Activated T-cell treated with anti-CD3 and anti-CD28 coated beads, Interleukin-2, amount 50 U/mL, for 72 hours (primary cell): Measurements from ENCODE around the gene ERO1B. TPM values are rescaled to one million over a fixed set of nuclear protein-coding genes. Genes with fewer than 3 reads are reported as not detected.

Experiments used
- ATAC-seq, 2 donors: fragments of 150-1000 bp; cut with Tn5 transposase; replicated peaks in 1 of 2; 2 replicates each; pipeline ENCODE4 v1.10.0; 2021; ENCODE audit warnings: moderate library complexity in 2 of 2, mild to moderate bottlenecking in 1 of 2
- DNase-seq, 2 donors: peaks; one replicate each; pipeline ENCODE4 v3.0.0; 2021 to 2022; ENCODE audit warnings: mixed read lengths in 1 of 2
- H3K27ac Mint-ChIP-seq: one replicate; pipeline ENCODE4 v1.8.0; 2022; ENCODE audit warnings: mild to moderate bottlenecking, moderate library complexity, mixed read lengths
- H3K27me3 Mint-ChIP-seq: one replicate; pipeline ENCODE4 v1.8.0; 2022; ENCODE audit warnings: low read depth, mixed read lengths
- H3K36me3 Mint-ChIP-seq, 2 donors: one replicate each; pipeline ENCODE4 v1.8.0; 2022; ENCODE audit warnings: mixed read lengths in 2 of 2, mild to moderate bottlenecking in 1 of 2; ENCODE audit not compliant: insufficient read depth in 2 of 2
- H3K4me1 Mint-ChIP-seq: one replicate; pipeline ENCODE4 v1.8.0; 2022; ENCODE audit warnings: low read depth, mixed read lengths
- H3K4me3 Mint-ChIP-seq, 2 donors: one replicate each; pipeline ENCODE4 v1.8.0; 2022; ENCODE audit warnings: mild to moderate bottlenecking in 2 of 2, mixed read lengths in 2 of 2, moderate library complexity in 2 of 2
- H3K9me3 Mint-ChIP-seq, 2 donors: one replicate each; pipeline ENCODE4 v1.8.0; 2022; ENCODE audit warnings: mixed read lengths in 2 of 2
- total RNA-seq, 2 donors: library from RNA; stranded (reverse); gene quantifications; one replicate each; pipeline ENCODE4 v1.2.3, GENCODE V29; 2022

The ERO1B gene
- total RNA-seq, 2 donors from 2014 or later: 2.2 to 5.9 TPM

DNA sequence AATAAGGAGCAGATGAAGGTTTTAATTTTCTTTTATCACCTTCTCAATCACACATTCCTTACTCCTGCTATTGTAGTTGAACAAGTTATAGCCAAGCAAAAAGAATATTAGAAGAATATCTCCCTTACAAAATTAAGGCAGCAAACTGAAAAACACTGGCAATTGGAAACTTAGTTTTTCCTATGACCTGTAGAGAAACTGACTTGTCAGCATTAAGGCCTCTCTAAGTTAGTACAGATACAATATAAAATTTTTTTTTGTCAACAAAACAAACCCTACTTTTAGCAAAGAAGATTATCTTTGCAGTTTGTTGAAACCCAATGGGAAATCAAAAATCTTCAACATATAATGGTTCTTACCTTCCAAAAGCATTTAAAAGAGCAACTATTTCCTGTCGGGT lies 61.3 kb downstream of the ERO1B start:
- H3K4me3 Mint-ChIP-seq: no peak overlapping the region
- DNase-seq (no peak), ATAC-seq (no peak)
- no peaks in the 10 kb centered on the region for H3K4me1 Mint-ChIP-seq
- H3K27me3 Mint-ChIP-seq: no peaks in the 10 kb centered on the region
- H3K27ac Mint-ChIP-seq: no peak overlapping the region
- no peaks in the 10 kb centered on the region for H3K36me3 Mint-ChIP-seq
- no peaks in the 10 kb centered on the region for H3K9me3 Mint-ChIP-seq

DNA sequence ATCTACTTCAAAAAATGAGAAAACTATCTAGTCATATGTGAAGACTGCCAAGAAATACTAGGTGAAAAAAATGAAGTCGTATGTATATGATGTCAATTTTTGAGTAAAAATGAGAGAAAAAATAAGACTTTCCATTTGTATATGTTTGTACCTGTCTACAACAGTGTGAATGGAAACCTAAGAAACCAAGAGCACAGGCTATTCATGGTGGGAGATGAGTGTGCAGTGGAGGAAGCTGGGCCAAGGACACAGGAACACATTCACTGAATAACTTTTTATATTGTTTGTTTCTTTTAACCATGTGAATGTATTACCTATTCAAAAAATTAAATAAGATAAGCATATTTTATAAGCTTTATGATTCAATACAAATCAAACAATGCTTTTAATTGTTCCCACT lies 67.0 kb downstream of the ERO1B start:
- peaks cover 11% of the 10 kb centered on the region for H3K4me1 Mint-ChIP-seq
- H3K27ac Mint-ChIP-seq: no peak overlapping the region
- H3K4me3 Mint-ChIP-seq: no peak overlapping the region
- H3K9me3 Mint-ChIP-seq: no peaks in the 10 kb centered on the region
- DNase-seq (peak in 1 of 2 donors; percentile 7), ATAC-seq (peak; percentile 94 to 98)
- no peaks in the 10 kb centered on the region for H3K36me3 Mint-ChIP-seq
- H3K27me3 Mint-ChIP-seq: no peaks in the 10 kb centered on the region

DNA sequence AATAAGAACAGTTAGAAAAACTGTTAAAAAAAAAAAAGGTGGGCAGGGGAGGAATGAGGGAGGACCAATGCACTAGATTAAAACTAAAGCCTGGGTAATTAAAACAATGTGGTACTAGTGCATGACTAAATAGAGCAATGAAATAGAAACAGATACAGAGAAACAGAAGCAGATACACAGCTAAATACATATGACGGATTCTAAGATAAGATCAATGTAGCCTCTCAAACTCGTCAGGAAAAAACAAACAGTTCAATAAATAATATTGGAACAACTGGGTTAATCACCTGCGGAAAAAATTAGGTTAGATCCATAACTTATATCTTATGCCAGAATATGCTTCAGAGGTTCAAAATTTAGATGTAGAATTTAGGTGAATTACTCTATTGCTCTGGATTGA lies 68.2 kb downstream of the ERO1B start:
- H3K27ac Mint-ChIP-seq: no peak overlapping the region
- DNase-seq: no peak
- ATAC-seq: no peak
- no peak overlapping the region for H3K4me3 Mint-ChIP-seq
- H3K27me3 Mint-ChIP-seq: no peaks in the 10 kb centered on the region
- H3K36me3 Mint-ChIP-seq: no peaks in the 10 kb centered on the region
- H3K9me3 Mint-ChIP-seq: no peaks in the 10 kb centered on the region
- H3K4me1 Mint-ChIP-seq: peaks cover 11% of the 10 kb centered on the region

DNA sequence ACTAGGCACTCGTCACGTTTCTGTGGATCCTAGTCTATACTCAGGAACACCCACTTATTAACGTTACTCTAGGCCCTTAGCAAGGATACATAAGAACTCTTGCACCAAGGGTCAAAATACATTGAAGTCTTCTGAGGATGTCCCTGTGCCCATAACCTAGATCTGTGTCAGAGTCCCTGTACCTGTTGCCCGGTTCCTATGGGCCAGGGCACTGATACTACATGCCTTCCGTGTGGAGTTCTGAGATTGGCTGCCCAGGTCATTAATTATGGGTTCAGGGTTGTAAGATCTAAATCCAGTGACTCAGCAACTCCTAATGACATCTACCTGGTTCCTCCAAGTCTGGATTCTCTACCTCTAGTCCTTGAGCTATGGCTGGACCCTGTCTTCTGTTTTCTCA lies 69.9 kb downstream of the ERO1B start:
- Mint-ChIP-seq H3K36me3 (no peaks in the 10 kb centered on the region), H3K27me3 (no peaks in the 10 kb centered on the region), H3K27ac (no peak overlapping the region), H3K4me1 (peaks cover 11% of the 10 kb centered on the region), H3K9me3 (no peaks in the 10 kb centered on the region), H3K4me3 (no peak overlapping the region)
- ATAC-seq: no peak
- DNase-seq: no peak

DNA sequence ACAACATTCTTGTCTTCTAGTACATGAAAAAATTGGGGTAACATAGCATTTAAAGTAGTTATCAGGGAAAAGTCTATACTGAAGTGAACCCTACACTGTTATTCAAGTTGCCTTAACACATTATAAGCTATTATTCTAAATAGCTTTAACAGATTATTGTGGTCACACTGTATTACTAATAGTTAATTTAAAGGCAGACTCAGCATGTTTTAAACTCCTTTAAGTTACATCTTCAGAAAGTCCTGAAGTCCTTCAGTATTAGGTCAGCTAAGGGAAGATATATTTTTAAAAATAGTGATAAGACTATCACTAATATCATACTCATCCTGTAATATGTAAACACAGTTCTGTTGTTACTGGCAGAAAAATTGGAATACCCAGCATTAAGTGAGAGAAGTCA lies 72.0 kb downstream of the ERO1B start:
- peaks cover 0 to under 1% of the 10 kb centered on the region in 2 donors for H3K9me3 Mint-ChIP-seq
- peaks cover 8% of the 10 kb centered on the region for H3K4me1 Mint-ChIP-seq
- H3K27ac Mint-ChIP-seq: no peak overlapping the region
- ATAC-seq (no peak), DNase-seq (no peak)
- no peaks in the 10 kb centered on the region for H3K27me3 Mint-ChIP-seq
- no peak overlapping the region for H3K4me3 Mint-ChIP-seq
- peaks cover 0 to under 1% of the 10 kb centered on the region in 2 donors for H3K36me3 Mint-ChIP-seq

DNA sequence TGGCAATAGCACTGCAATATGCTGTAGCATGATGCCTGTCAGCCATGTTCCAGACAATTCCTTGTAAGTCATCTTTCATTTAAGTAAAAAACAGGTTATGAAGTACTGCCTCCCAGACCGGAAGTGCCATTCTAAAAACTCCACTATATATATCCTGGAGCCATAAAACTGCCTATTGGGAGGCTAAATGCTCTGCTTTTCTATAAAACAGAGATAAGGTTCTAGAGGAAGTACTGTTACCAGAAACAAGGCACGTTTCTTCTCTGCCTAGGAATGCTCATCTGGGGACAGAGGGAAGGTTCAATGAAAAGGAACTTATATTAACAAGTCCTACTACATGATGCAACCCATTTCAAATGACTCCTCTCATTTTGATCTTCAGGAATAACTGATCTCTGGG lies 72.6 kb downstream of the ERO1B start:
- no peak overlapping the region for H3K27ac Mint-ChIP-seq
- no peak for ATAC-seq

DNA sequence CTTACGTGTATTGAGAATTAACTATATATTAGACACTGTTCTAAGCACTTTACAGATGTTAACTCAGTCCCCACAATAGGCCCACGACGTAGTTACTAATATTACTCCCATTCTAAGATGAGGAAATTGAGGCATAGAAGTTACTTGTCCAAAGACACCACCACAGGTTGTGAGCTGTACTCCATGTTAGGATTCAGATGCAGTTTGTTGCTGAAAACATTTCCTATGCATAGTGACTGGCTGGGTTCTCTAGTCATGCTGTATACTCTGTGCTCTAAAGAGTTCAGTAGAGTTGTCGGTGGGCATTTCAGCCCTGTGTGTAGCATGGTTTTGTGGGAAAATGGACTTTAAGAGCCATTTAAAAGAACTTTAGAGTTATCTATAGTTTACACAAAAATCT lies 74.2 kb downstream of the ERO1B start:
- Mint-ChIP-seq H3K27me3 (no peaks in the 10 kb centered on the region), H3K4me1 (no peaks in the 10 kb centered on the region)
- ATAC-seq: no peak

More for the DNA sequence above, 72.6 kb downstream of the ERO1B start:
- peaks cover 0 to 2% of the 10 kb centered on the region in 2 donors for H3K9me3 Mint-ChIP-seq
- no peak overlapping the region for H3K4me3 Mint-ChIP-seq
- no peak for DNase-seq
- peaks cover 0 to 5% of the 10 kb centered on the region in 2 donors for H3K36me3 Mint-ChIP-seq
- H3K27me3 Mint-ChIP-seq: no peaks in the 10 kb centered on the region
- H3K4me1 Mint-ChIP-seq: peaks cover 3% of the 10 kb centered on the region

DNA sequence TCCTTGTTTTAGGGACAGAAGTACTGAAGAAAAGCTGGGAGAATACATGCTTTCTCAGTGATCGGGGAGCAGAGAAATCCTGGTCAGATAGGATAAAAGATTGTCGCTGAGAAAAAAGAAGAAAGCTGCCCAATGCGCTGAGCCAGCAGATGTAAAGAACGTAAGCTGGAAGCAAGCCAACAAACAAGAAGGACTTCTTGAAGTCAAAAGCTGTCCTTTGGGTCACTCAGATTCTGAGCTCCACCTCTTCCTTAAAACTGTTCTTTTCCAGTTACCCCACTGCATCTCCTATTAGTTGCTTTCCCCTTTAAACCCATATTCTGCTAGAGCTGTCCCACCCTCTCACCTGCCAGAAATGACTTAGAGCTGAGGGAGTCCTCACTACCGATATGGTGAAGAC lies 74.6 kb downstream of the ERO1B start:
- no peak overlapping the region for H3K27ac Mint-ChIP-seq
- no peaks in the 10 kb centered on the region for H3K4me1 Mint-ChIP-seq
- no peak overlapping the region for H3K4me3 Mint-ChIP-seq
- ATAC-seq (no peak), DNase-seq (no peak)
- peaks cover 17% of the 10 kb centered on the region in 2 donors for H3K36me3 Mint-ChIP-seq
- H3K27me3 Mint-ChIP-seq: no peaks in the 10 kb centered on the region
- peaks cover 7 to 11% of the 10 kb centered on the region in 2 donors for H3K9me3 Mint-ChIP-seq

More for the DNA sequence above, 74.2 kb downstream of the ERO1B start:
- no peak for DNase-seq
- Mint-ChIP-seq H3K27ac (no peak overlapping the region), H3K9me3 (peaks cover 7 to 11% of the 10 kb centered on the region in 2 donors), H3K36me3 (peaks cover 14 to 17% of the 10 kb centered on the region in 2 donors), H3K4me3 (no peak overlapping the region)

DNA sequence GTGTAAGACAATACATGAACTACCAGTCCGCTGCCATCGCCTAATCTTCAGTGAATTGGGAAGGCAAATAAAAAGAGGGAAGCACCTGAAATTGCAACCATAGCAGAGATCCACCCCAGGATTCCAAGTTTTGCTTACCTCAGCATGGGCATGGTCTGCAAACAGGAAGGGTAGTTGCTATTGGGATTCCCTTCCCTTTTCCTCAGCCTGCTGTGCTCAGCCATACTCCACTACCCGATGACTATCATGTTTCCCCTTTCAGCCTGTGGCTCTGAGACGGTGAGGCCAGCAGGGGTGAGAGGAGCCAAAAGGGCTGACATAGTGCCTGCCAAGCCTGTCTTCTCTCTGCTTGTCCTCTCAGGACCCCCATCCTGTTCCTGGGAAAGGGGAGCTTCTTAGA lies 75.2 kb downstream of the ERO1B start:
- DNase-seq (no peak), ATAC-seq (no peak)
- H3K36me3 Mint-ChIP-seq: peaks cover 21 to 23% of the 10 kb centered on the region in 2 donors
- H3K27ac Mint-ChIP-seq: no peak overlapping the region
- H3K27me3 Mint-ChIP-seq: no peaks in the 10 kb centered on the region
- H3K9me3 Mint-ChIP-seq: peaks cover 9 to 11% of the 10 kb centered on the region in 2 donors
- H3K4me1 Mint-ChIP-seq: no peaks in the 10 kb centered on the region
- no peak overlapping the region for H3K4me3 Mint-ChIP-seq

DNA sequence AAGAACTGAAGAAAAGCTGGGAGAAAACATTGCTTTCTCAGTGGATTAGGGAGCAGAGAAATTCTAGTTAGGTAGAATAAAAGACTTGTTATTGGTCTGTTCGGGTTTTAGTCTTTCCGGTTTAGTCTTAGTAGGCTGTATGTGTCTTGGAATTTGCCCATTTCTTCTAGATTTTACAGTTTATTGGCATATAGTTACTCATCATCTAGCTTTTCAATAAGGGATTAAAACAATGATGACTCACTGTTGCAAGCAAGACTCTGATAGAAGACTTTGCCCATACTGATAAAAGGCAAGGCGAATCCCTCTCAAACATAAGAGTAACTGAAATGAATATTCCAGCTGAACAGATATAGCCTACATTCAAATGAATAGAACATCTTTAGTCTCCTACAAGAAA lies 77.1 kb downstream of the ERO1B start:
- H3K9me3 Mint-ChIP-seq: peaks cover 14 to 18% of the 10 kb centered on the region in 2 donors

DNA sequence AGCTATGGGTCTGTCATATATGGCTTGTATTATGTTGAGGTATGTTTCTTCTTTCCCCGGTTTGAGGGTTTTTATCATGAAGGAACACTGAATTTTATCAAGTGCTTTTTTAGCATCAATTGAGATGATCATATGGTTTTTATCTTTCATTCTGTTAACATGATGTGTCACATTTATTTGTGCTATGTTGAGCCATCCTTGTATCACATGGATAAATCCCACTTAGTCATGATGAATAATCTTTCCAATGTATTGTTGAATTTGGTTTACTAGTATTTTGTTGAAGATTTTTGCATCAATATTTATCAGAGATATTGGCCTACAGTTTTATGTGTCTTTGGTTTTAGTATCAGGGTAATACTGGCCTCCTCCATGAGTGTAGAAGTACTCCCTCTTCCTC lies 77.7 kb downstream of the ERO1B start:
- no peaks in the 10 kb centered on the region for H3K27me3 Mint-ChIP-seq
- no peaks in the 10 kb centered on the region for H3K4me1 Mint-ChIP-seq
- no peak overlapping the region for H3K4me3 Mint-ChIP-seq
- ATAC-seq: no peak
- peak overlapping the region; percentile 19 for H3K27ac Mint-ChIP-seq
- peaks cover 36 to 42% of the 10 kb centered on the region in 2 donors for H3K36me3 Mint-ChIP-seq
- peaks cover 20 to 21% of the 10 kb centered on the region in 2 donors for H3K9me3 Mint-ChIP-seq
- DNase-seq: no peak

More for the DNA sequence above, 77.1 kb downstream of the ERO1B start:
- ATAC-seq (no peak), DNase-seq (no peak)
- Mint-ChIP-seq H3K36me3 (peaks cover 33 to 38% of the 10 kb centered on the region in 2 donors), H3K4me1 (no peaks in the 10 kb centered on the region), H3K27me3 (no peaks in the 10 kb centered on the region), H3K4me3 (no peak overlapping the region), H3K27ac (no peak overlapping the region)

DNA sequence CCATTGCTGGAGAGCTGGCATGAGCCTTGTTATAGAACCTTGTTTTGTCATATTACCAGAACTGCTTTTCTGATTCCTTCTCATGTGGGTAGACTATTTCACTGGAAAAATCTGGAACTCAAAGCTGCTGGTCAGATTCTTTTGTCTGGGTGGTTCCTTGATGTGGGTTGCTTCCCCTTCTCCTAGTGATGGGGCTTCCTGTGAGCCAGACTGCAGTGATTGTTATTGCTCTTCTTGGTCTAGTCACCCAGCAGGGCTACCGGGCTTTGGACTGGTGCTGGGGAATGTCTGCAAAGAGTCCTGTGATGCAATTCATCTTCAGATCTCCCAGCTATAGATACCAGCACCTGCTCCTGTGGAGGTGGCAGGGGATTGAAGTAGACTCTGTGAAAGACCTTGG lies 80.0 kb downstream of the ERO1B start:
- no peak for DNase-seq
- H3K9me3 Mint-ChIP-seq: peaks cover 27 to 34% of the 10 kb centered on the region in 2 donors
- no peak for ATAC-seq
- peaks cover 49 to 54% of the 10 kb centered on the region in 2 donors for H3K36me3 Mint-ChIP-seq
- no peaks in the 10 kb centered on the region for H3K27me3 Mint-ChIP-seq
- H3K4me1 Mint-ChIP-seq: no peaks in the 10 kb centered on the region
- no peak overlapping the region for H3K4me3 Mint-ChIP-seq
- H3K27ac Mint-ChIP-seq: no peak overlapping the region

DNA sequence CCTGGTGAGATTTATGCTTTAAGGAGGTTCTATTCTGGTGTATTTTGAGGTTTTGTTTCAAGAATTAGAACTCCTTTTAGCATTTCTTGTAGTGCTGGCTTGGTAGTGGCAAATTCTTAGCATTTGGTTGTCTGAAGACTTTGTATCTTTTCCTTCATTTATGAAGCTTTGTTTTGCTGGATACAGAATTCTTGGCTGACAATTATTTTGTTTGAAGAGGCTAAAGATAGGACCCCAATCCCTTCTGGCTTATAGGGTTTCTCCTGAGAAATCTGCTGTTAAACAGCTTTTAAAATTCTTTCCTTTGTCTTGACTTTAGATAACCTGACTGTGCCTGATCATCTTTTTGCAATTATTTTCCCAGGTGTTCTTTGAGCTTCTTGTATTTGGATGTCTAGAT lies 80.8 kb downstream of the ERO1B start:
- DNase-seq: no peak
- Mint-ChIP-seq H3K27ac (no peak overlapping the region), H3K27me3 (no peaks in the 10 kb centered on the region), H3K36me3 (peaks cover 49 to 54% of the 10 kb centered on the region in 2 donors), H3K4me1 (no peaks in the 10 kb centered on the region), H3K9me3 (peaks cover 27 to 37% of the 10 kb centered on the region in 2 donors), H3K4me3 (no peak overlapping the region)
- no peak for ATAC-seq

DNA sequence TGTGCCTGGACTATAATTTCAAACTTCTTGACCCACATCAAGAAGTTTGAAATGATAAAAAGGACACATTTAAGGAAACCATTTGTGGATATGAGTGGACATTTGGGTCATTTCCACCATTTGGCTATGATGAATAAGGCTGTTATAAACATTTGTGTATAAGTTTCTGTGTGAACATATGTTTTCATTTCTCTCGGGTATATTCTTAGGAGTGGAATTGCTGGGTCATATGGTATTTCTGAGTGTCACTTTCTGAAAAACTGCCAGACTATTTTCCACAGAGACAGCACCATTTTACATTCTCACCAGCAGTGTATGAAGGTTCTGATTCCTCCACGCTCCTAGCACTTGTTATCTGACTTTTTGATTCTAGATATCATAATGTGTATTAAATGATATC lies 88.6 kb downstream of the ERO1B start:
- Mint-ChIP-seq H3K4me1 (no peaks in the 10 kb centered on the region), H3K9me3 (peaks cover 3 to 21% of the 10 kb centered on the region in 2 donors), H3K36me3 (peaks cover 33 to 34% of the 10 kb centered on the region in 2 donors), H3K4me3 (no peak overlapping the region), H3K27ac (no peak overlapping the region), H3K27me3 (no peaks in the 10 kb centered on the region)
- DNase-seq (no peak), ATAC-seq (no peak)
